Fibroblast of pulmonary artery (primary cell): ENCODE results near the gene PINLYP.

ENCODE experiments used
- DNase-seq: peaks from one replicate; pipeline ENCODE4 v3.0.0-alpha.2; 2010; ENCODE audit warnings: low read depth
- H3K4me3 ChIP-seq: replicated peaks from 2 replicates; pipeline ENCODE4 v1.5.1; 2011; ENCODE audit warnings: low read depth, mild to moderate bottlenecking, control low read depth, low read length, moderate library complexity
- TF ChIP-seq, protein P1 (sequence below): IDR thresholded peaks from 2 replicates; pipeline ENCODE4 v1.5.1; 2011; ENCODE audit warnings: mild to moderate bottlenecking, control low read depth, low read length, inconsistent platforms; ENCODE audit errors: missing control alignments

PINLYP gene

GRCh38 chr19:43606569-43607229 lies 31.1 kb downstream of the PINLYP start:
- no peak for DNase-seq

DNA sequence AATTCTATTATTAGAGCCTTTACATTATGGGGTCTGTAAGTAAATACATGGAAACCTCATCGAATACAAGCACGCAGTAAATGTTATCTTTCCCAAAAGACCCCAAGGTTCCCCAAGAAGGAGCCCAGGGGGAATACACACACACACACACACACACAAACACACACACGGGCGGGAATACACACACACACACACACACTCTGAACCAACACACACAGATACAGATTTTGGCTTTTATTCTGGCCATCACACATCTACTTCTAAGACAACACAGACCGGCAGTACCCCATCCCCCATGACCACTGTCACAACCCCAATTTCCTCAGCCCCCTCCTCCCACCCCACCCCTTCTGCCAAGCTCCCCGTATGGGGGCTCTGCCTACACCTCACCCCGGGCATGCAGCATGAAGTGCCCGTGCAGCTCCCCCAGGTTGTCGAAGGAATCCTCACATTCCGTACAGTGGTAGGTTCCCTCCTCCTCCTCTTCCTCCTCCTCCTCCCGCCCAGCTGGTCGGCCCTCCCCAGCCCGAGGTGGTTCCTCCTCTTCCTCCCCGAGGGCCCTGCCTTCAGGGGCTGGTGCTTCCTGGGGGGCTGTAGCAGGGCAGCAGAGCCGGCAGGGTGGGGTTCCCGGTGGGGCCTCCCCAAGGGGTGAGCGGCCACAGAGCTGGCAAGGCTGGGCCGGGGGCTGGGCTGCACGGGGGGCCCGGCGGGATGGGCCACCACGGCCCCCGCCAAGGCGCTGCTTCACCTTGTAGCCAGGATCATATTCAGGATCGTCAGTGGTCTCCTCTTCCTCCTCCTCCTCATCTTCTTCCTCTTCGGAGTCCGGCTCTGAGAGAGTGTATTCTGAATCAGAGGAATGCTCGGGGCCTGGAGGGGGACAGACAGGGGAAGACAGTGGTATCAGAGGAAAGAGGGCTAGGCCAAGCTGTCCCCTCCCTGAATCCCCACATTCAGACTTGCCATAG lies 31.9 kb downstream of the PINLYP start:
- no peak overlapping the region for H3K4me3 ChIP-seq
- TF ChIP-seq, protein P1, sequence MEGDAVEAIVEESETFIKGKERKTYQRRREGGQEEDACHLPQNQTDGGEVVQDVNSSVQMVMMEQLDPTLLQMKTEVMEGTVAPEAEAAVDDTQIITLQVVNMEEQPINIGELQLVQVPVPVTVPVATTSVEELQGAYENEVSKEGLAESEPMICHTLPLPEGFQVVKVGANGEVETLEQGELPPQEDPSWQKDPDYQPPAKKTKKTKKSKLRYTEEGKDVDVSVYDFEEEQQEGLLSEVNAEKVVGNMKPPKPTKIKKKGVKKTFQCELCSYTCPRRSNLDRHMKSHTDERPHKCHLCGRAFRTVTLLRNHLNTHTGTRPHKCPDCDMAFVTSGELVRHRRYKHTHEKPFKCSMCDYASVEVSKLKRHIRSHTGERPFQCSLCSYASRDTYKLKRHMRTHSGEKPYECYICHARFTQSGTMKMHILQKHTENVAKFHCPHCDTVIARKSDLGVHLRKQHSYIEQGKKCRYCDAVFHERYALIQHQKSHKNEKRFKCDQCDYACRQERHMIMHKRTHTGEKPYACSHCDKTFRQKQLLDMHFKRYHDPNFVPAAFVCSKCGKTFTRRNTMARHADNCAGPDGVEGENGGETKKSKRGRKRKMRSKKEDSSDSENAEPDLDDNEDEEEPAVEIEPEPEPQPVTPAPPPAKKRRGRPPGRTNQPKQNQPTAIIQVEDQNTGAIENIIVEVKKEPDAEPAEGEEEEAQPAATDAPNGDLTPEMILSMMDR: no peak

More at GRCh38 chr19:43606569-43607229, 31.1 kb downstream of the PINLYP start:
- H3K4me3 ChIP-seq: no peak overlapping the region
- TF ChIP-seq, protein P1: no peak

GRCh38 chr19:43609872-43610271 lies 34.3 kb downstream of the PINLYP start:
- TF ChIP-seq, protein P1: no peak
- no peak overlapping the region for H3K4me3 ChIP-seq
- no peak for DNase-seq

More for the DNA sequence above, 31.9 kb downstream of the PINLYP start:
- DNase-seq: no peak

- H3K4me3 ChIP-seq: no peak overlapping the region
- TF ChIP-seq, protein P1: no peak
- no peak for DNase-seq
These were observed 34.9 kb downstream of the PINLYP start for GRCh38 chr19:43610493-43610892.

GRCh38 chr19:43611788-43612187 lies 36.2 kb downstream of the PINLYP start, which contains the start of gene SRRM5:
SRRM5 (plus strand) TSS chr19:43612088; CDS start chr19:43612122, 34 bp downstream.
- DNase-seq: no peak
- TF ChIP-seq, protein P1: no peak
- H3K4me3 ChIP-seq: no peak within 1 kb of the TSS

- H3K4me3 ChIP-seq: no peak overlapping the region
- TF ChIP-seq, protein P1: no peak
- no peak for DNase-seq
These were observed 36.8 kb downstream of the PINLYP start for GRCh38 chr19:43612374-43612773.
